T-helper 2 cell treated with Interferon-gamma antibody and Interleukin-4, amounts not matched to agents 5 μg/mL and 100 μg/mL, for 36 hours (primary cell): ENCODE results near the gene ATP11B.

Experiments used
- DNase-seq: peaks from one replicate; pipeline ENCODE4 v3.0.0; 2021; ENCODE audit warnings: low spot score
- H3K27ac Mint-ChIP-seq: one replicate; pipeline ENCODE4 v1.8.0; 2021; ENCODE audit warnings: mild to moderate bottlenecking, mixed read lengths
- H3K27me3 Mint-ChIP-seq: one replicate; pipeline ENCODE4 v1.8.0; 2021; ENCODE audit warnings: low read depth, mixed read lengths
- H3K36me3 Mint-ChIP-seq: one replicate; pipeline ENCODE4 v1.8.0; 2021; ENCODE audit warnings: low read depth, mixed read lengths
- H3K4me1 Mint-ChIP-seq: one replicate; pipeline ENCODE4 v1.8.0; 2021; ENCODE audit warnings: low read depth, mixed read lengths
- H3K4me3 Mint-ChIP-seq: one replicate; pipeline ENCODE4 v1.8.0; 2022; ENCODE audit warnings: mild to moderate bottlenecking, moderate library complexity, mixed read lengths
- H3K9me3 Mint-ChIP-seq: one replicate; pipeline ENCODE4 v1.8.0; 2021; ENCODE audit warnings: mixed read lengths

Gene ATP11B

DNA sequence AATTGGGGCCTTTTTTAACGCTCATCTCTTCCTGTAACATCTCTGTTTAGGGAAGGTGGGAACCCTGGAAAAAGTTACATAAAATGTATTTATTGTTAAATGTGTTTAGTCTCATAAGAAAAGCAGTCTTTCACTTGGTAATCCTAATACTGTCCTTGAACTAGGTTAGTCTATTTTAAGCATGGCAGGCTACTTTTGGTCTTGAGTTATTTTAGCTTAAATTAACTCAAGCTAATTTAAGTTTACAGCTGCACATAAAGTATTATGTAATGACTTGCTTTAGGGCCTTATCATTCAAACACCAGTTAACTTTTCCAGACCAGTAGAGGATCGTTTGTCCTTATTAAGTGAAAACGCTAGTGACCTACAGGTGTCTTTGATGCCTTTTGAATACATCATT is 123.8 kb downstream of the ATP11B start:
- no peaks in the 10 kb centered on the region for H3K9me3 Mint-ChIP-seq
- H3K27ac Mint-ChIP-seq = no peak overlapping the region
- no peak for DNase-seq
- peaks cover 27% of the 10 kb centered on the region for H3K4me1 Mint-ChIP-seq
- H3K4me3 Mint-ChIP-seq = no peak overlapping the region
- H3K27me3 Mint-ChIP-seq = no peaks in the 10 kb centered on the region
- H3K36me3 Mint-ChIP-seq = peaks cover 39% of the 10 kb centered on the region

DNA sequence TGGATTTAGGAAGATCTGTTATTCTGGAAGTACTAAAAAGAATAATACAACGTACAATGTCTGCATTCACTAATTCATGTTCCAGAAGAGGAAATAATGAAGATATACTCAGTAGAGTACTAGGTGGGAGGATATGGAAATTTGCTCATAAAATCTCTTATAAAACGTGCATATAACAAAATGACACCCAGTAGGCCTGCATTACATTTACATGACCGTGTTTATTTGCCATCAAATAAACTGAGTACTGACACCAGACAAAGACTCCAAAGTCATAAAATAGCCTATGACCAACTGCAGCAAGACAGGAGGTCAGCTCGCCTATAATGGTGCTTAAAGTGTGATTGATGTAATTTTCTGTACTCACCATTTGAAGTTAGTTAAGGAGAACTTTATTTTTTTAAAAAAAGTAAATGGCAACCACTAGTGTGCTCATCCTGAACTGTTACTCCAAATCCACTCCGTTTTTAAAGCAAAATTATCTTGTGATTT is 126.6 kb downstream of the ATP11B start:
- no peaks in the 10 kb centered on the region for H3K9me3 Mint-ChIP-seq
- peaks cover 34% of the 10 kb centered on the region for H3K36me3 Mint-ChIP-seq
- H3K4me3 Mint-ChIP-seq = no peak overlapping the region
- no peaks in the 10 kb centered on the region for H3K27me3 Mint-ChIP-seq
- H3K27ac Mint-ChIP-seq = no peak overlapping the region
- no peak for DNase-seq
- H3K4me1 Mint-ChIP-seq = peaks cover 6% of the 10 kb centered on the region

DNA sequence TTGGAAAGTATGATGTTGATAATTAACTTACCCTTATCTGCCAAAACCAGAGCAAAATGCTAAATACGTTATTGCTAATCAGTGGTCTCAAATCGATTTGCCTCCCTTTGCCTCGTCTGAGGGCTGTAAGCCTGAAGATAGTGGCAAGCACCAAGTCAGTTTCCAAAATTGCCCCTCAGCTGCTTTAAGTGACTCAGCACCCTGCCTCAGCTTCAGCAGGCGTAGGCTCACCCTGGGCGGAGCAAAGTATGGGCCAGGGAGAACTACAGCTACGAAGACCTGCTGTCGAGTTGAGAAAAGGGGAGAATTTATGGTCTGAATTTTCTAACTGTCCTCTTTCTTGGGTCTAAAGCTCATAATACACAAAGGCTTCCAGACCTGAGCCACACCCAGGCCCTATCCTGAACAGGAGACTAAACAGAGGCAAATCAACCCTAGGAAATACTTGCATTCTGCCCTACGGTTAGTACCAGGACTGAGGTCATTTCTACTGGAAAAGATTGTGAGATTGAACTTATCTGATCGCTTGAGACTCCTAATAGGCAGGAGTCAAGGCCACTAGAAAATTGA is 127.3 kb downstream of the ATP11B start:
- H3K27me3 Mint-ChIP-seq = no peaks in the 10 kb centered on the region
- DNase-seq = no peak
- peaks cover 31% of the 10 kb centered on the region for H3K36me3 Mint-ChIP-seq
- H3K9me3 Mint-ChIP-seq = no peaks in the 10 kb centered on the region
- H3K4me1 Mint-ChIP-seq = peaks cover 3% of the 10 kb centered on the region
- H3K4me3 Mint-ChIP-seq = no peak overlapping the region
- H3K27ac Mint-ChIP-seq = no peak overlapping the region

DNA sequence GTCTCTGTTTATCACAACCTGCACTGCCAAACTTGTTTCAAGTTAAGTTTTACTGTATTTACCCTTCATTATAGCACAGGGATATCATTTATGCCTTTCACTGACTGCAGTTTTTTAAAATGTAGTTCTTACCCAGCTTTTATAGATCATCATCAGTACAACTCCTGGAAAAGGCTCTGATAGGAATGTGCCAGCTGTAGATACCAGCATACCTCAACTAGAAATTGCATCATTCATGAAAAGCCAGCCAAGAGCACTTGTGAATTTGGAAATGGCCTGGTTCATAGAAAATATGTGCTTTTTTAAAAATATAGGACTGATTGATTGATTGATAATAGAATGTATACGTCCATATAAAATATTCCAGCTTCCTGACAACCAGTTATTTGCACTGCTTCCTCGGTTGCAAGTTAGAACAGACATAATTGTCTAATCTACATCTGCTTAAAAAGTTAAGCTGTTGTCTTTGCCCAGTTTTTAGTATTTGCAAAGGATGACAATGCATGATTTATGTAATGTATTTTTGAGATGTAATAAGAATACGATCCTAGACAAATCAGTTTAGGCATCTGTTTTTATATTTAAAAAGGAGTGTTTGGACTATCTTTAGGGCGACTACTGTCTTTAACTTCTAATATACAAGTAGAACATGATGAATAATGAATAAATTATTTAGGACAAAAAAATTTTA is 128.5 kb downstream of the ATP11B start:
- Mint-ChIP-seq H3K27ac (no peak overlapping the region), H3K36me3 (peaks cover 35% of the 10 kb centered on the region), H3K9me3 (peaks cover 6% of the 10 kb centered on the region), H3K4me3 (no peak overlapping the region), H3K27me3 (no peaks in the 10 kb centered on the region), H3K4me1 (no peaks in the 10 kb centered on the region)
- DNase-seq = no peak

DNA sequence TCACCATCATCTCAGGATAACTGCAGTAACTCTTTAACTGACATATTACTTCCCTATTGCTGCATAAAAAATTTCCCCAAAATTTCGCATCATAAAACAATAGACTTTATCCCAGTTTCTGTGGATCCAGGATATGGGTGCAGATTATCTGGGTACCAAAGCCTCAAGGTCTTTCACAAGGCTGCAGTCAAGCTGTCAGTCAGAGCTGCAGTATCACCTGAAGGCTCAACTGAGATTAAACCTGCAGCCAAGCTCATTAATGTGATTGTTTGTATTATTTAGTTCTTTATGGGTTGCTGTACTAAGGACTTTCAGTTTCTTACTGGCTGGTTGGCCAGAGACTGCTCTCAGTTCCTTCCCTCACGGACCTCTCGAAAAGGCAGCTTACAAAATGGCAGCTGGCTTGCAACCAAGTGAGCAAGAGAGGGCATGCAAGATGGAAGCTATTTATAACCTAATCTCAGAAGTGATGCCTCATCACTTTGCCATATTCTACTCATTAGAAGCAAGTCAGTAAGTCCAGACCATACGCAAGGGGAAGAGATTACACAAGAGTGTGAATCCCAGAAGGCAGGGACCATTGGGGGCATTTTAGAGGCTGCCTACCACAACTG is 132.1 kb downstream of the ATP11B start:
- H3K9me3 Mint-ChIP-seq = peaks cover 11% of the 10 kb centered on the region
- H3K36me3 Mint-ChIP-seq = peaks cover 44% of the 10 kb centered on the region
- no peak overlapping the region for H3K27ac Mint-ChIP-seq

DNA sequence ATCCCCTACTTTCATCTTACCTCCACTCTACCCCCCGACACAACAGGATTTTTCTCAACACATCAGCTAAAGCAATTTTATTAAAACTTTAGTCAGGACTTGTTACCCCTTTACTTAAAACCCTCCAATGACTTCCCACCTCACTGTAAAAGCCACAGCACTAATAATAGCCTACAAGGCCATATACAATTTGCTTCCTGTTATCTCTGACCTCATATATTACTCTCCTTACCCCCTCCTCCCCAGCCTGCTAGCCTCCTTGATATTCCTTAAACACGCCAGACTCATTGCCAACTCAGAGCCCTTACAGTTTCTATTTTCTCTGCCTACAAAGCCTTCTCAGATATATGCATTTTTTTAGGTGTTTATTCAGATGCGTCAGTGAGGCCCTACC is 132.6 kb downstream of the ATP11B start:
- H3K36me3 Mint-ChIP-seq = peaks cover 39% of the 10 kb centered on the region
- H3K27me3 Mint-ChIP-seq = no peaks in the 10 kb centered on the region
- peaks cover 11% of the 10 kb centered on the region for H3K9me3 Mint-ChIP-seq
- H3K27ac Mint-ChIP-seq = no peak overlapping the region
- no peak overlapping the region for H3K4me3 Mint-ChIP-seq
- no peak for DNase-seq
- peaks cover 4% of the 10 kb centered on the region for H3K4me1 Mint-ChIP-seq

More for the DNA sequence above, 132.1 kb downstream of the ATP11B start:
- DNase-seq = no peak
- Mint-ChIP-seq H3K27me3 (no peaks in the 10 kb centered on the region), H3K4me3 (no peak overlapping the region), H3K4me1 (peaks cover 4% of the 10 kb centered on the region)

DNA sequence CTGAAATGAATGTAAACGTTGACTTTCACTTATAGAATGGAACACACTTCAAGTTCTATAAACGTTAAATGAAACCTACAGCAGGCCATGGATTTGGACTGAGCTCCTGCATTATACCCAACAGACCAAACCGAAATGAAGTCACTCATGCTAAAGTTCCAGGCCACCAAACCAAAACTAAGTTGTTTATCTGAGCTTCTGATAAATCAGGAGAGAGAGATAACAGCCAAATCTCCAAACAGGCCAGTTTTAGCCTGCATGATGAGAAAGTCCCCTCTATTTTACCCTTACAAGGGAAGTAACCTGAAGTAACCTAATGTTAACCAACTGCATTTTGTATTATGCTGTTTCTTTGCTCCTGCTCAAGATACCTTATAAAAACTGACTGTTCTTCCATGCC is 142.5 kb downstream of the ATP11B start:
- peaks cover 9% of the 10 kb centered on the region for H3K9me3 Mint-ChIP-seq
- H3K27ac Mint-ChIP-seq = no peak overlapping the region
- no peak for DNase-seq

DNA sequence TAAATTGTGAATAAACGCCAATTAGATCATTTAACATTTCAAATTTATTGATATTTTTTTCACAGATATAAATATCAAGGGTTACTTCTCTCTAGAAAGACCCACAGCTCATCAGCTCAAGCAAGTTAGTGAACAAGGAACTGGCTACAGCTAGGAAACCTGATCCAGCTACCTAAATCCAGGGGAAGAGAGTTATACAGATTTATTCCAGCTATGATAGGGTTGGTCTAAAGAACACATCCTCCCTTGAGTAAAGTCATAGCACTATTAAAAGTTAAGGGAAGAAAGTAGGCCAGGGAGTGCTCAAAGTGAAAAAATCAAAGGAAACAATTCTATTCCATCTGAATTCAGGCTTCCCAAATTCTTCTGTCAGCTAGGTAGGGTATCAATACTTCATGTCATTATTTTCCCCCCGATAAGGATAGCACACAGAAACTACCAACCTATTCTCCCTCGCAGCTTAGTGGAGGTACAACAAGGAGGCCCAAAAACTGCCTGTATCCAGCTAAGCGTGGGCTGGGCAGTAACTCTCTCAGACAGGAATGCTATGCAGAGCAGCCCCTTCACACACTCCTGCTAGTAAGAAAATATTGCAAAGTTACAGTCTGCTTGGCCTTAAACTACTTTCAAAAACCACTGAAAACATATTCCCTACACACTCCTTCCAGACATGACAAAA is 143.1 kb downstream of the ATP11B start:
- no peak for DNase-seq
- H3K27me3 Mint-ChIP-seq = no peaks in the 10 kb centered on the region
- no peak overlapping the region for H3K27ac Mint-ChIP-seq
- peaks cover 9% of the 10 kb centered on the region for H3K9me3 Mint-ChIP-seq
- no peak overlapping the region for H3K4me3 Mint-ChIP-seq
- H3K36me3 Mint-ChIP-seq = peaks cover 17% of the 10 kb centered on the region
- H3K4me1 Mint-ChIP-seq = peaks cover 21% of the 10 kb centered on the region

More for the DNA sequence above, 142.5 kb downstream of the ATP11B start:
- Mint-ChIP-seq H3K4me3 (no peak overlapping the region), H3K36me3 (peaks cover 17% of the 10 kb centered on the region), H3K27me3 (no peaks in the 10 kb centered on the region), H3K4me1 (peaks cover 19% of the 10 kb centered on the region)

DNA sequence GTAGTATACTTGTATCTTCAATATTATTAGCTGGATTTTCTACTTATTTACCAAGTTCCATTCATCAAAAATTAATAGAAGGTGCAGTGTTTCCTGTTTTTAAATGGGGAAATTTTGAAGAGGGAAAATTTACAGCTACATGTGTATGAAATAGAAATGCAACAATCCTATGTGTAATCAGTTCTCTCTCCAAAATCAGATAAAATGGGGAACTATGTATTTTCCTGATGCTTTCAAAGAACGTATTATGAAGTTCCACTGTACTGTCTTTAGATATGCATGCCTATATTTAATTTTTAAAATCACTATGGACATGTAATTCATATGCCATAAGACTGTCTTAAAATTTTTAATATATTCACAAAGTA is 143.6 kb downstream of the ATP11B start:
- Mint-ChIP-seq H3K4me1 (peaks cover 21% of the 10 kb centered on the region), H3K27me3 (no peaks in the 10 kb centered on the region), H3K4me3 (no peak overlapping the region), H3K9me3 (peaks cover 9% of the 10 kb centered on the region), H3K27ac (no peak overlapping the region), H3K36me3 (peaks cover 14% of the 10 kb centered on the region)
- DNase-seq = no peak

DNA sequence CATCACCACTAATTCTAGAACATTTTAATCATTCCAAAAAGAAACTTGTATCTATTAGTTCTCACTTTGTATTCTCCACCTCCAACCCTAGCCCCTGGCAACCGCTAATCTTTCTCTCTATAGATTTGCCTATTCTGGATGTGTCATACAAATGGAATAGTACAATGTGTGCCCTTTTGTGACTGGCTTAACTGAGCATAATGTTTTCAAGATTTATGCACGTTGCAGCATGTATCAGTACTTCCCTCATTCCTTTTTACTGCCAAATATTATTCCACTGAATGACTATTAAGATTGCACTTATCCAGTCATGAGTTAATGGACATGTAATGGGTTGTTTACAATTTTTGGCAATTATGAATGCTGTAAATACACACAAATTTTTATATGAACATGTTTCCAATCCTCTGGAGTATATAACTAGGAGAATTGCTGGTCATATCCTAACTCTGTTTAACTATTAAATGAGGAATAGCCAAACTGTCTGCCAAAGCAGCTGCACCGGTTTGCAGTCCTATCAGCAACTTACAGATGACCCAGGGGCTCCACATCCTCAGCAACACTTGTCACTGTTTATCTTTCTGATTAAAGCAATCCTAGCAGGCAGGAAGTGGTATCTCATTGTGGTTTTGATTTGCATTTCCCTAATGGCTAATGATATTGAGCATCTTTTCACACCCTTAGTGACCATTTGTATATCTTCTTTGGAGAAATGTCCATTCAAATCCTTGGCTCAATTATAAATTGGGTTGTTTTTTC is 144.2 kb downstream of the ATP11B start:
- Mint-ChIP-seq H3K27ac (no peak overlapping the region), H3K27me3 (no peaks in the 10 kb centered on the region), H3K4me3 (no peak overlapping the region), H3K36me3 (peaks cover 10% of the 10 kb centered on the region), H3K9me3 (peaks cover 5% of the 10 kb centered on the region), H3K4me1 (peaks cover 21% of the 10 kb centered on the region)
- no peak for DNase-seq

DNA sequence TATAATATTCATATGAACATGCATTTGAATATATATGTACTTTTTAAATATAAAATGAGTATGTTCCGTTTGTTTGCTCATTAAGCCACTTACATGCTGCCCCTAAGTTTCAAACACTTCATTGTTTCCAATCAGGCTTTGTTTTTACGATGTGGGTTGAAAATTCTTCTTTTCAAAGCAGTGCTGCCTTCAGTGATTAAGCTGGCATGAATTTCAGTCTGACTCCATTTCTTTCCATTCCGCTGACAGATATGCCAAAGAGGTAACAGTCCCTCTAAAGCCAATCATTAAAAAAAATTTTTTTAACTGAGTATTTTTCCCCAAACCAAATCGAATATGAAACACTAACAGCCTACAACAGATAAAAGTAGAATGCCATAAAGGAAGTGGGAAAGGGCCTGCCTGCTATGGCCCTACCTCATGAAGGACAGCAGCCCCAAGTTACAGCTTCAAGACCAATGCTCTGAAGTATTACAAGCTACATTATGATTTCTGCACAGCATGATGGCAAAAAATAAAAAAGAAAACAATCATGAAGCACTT is 147.0 kb downstream of the ATP11B start:
- no peaks in the 10 kb centered on the region for H3K9me3 Mint-ChIP-seq
- H3K27ac Mint-ChIP-seq = no peak overlapping the region
- no peaks in the 10 kb centered on the region for H3K27me3 Mint-ChIP-seq
- H3K36me3 Mint-ChIP-seq = peaks cover 15% of the 10 kb centered on the region
- peaks cover 19% of the 10 kb centered on the region for H3K4me1 Mint-ChIP-seq
- DNase-seq = no peak
- no peak overlapping the region for H3K4me3 Mint-ChIP-seq

DNA sequence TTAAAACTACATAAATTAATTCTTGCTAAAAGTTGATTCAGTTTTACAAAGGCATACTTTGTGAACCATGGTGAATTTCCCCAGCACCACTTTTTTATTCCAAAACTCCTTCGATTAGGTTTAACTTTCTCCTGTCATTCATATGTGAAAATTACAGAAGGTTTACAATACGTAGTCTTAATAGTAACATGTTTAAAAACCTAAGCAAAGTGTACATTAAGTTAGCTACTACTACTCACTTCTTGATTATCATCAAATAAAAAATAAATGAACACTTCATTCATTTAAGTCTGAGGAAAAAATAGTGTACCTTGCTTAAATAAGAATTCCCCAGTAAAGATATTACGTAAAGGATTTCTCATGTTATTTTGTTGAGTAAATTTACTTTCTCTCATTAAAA is 148.4 kb downstream of the ATP11B start:
- H3K27me3 Mint-ChIP-seq = no peaks in the 10 kb centered on the region
- DNase-seq = no peak
- no peak overlapping the region for H3K4me3 Mint-ChIP-seq
- H3K4me1 Mint-ChIP-seq = peaks cover 12% of the 10 kb centered on the region
- no peaks in the 10 kb centered on the region for H3K9me3 Mint-ChIP-seq
- H3K27ac Mint-ChIP-seq = no peak overlapping the region
- H3K36me3 Mint-ChIP-seq = peaks cover 27% of the 10 kb centered on the region

DNA sequence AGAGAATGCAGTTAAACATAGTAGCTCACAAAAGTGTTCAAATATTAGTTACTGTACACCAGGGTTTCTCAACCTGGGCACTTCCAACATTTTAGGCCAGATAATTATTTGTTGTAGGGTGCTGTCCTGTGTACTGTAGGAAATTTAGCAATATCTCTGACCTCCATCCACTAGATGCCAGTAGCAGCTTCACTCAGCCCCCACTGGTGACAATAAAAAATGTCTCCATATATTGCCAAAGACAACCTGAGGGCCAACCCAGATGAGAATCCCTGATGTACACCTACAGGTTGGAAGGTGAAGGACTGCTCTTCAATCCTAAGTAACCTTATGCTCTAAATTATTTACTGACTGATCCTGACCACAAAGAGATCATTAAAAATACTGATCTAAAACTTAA is 154.6 kb downstream of the ATP11B start:
- Mint-ChIP-seq H3K4me3 (no peak overlapping the region), H3K27ac (no peak overlapping the region), H3K36me3 (peaks cover 43% of the 10 kb centered on the region), H3K9me3 (no peaks in the 10 kb centered on the region), H3K4me1 (no peaks in the 10 kb centered on the region), H3K27me3 (no peaks in the 10 kb centered on the region)
- DNase-seq = no peak
